OCI-LY1 (cell line): Measurements from ENCODE around the gene DAZAP2.

ENCODE experiments used
- H2AFZ ChIP-seq: fragments of 200-600 bp; sonication (generic), shearing (Covaris generic); 2 replicates; pipeline ENCODE4 v1.6.0; 2014; ENCODE audit warnings: antibody characterized with exemption, mild to moderate bottlenecking, low read length
- H3F3A ChIP-seq: fragments of 200-600 bp; sonication (generic), shearing (Covaris generic); 2 replicates; pipeline ENCODE4 v1.6.0; 2014; ENCODE audit warnings: mild to moderate bottlenecking, antibody characterized with exemption, low read length, moderate library complexity; ENCODE audit not compliant: insufficient read depth
- H3K27ac ChIP-seq: fragments of 200-600 bp; sonication (generic); 2 replicates; pipeline ENCODE4 v1.5.1; 2014; ENCODE audit warnings: low read length, mixed run types, mild to moderate bottlenecking, low read depth; ENCODE audit not compliant: poor library complexity, severe bottlenecking
- H3K27me3 ChIP-seq: fragments of 200-600 bp; sonication (generic); 2 replicates; pipeline ENCODE4 v1.6.0; 2014; ENCODE audit warnings: antibody characterized with exemption, mild to moderate bottlenecking, low read length, moderate library complexity; ENCODE audit not compliant: insufficient read depth
- H3K36me3 ChIP-seq: fragments of 200-600 bp; sonication (generic); 2 replicates; pipeline ENCODE4 v1.6.1; 2014; ENCODE audit warnings: mild to moderate bottlenecking, antibody characterized with exemption, low read length, moderate library complexity, mixed read lengths; ENCODE audit not compliant: insufficient read depth
- H3K4me1 ChIP-seq: fragments of 200-600 bp; sonication (generic); 2 replicates; pipeline ENCODE4 v1.5.1; 2014; ENCODE audit warnings: mild to moderate bottlenecking, low read length, moderate library complexity; ENCODE audit not compliant: insufficient read depth, severe bottlenecking
- H3K4me2 ChIP-seq: fragments of 200-600 bp; sonication (generic), shearing (Covaris generic); 2 replicates; pipeline ENCODE4 v1.6.1; 2014; ENCODE audit warnings: low read length
- H3K4me3 ChIP-seq: fragments of 200-600 bp; sonication (generic); 2 replicates; pipeline ENCODE4 v1.5.1; 2014; ENCODE audit warnings: low read length, low read depth, mild to moderate bottlenecking, mixed read lengths; ENCODE audit not compliant: poor library complexity, severe bottlenecking
- H3K79me2 ChIP-seq: fragments of 200-600 bp; shearing (Covaris generic); 2 replicates; pipeline ENCODE4 v1.6.1; 2016; ENCODE audit warnings: mixed run types, low read length, mixed read lengths; ENCODE audit not compliant: insufficient read depth
- H3K9ac ChIP-seq: fragments of 200-600 bp; sonication (generic), shearing (Covaris generic); 2 replicates; pipeline ENCODE4 v1.6.1; 2014; ENCODE audit warnings: mild to moderate bottlenecking, low read length, mixed read lengths
- H3K9me2 ChIP-seq: fragments of 200-600 bp; sonication (generic), shearing (Covaris generic); 2 replicates; pipeline ENCODE4 v1.6.1; 2014; ENCODE audit warnings: low read depth, mild to moderate bottlenecking, low read length, mixed read lengths
- H3K9me3 ChIP-seq: fragments of 200-600 bp; shearing (Covaris generic); 2 replicates; pipeline ENCODE4 v1.6.1; 2014; ENCODE audit warnings: low read length, mixed read lengths
- H4K20me1 ChIP-seq: fragments of 200-600 bp; sonication (generic), shearing (Covaris generic); 2 replicates; pipeline ENCODE4 v1.6.0; 2016; ENCODE audit warnings: mild to moderate bottlenecking, low read length; ENCODE audit not compliant: insufficient read depth
- CTCF ChIP-seq: fragments of 200-600 bp; sonication (generic), shearing (Covaris generic); IDR thresholded peaks from 2 replicates; pipeline ENCODE4 v1.5.1; 2017; ENCODE audit warnings: mild to moderate bottlenecking, antibody characterized with exemption, low read length, moderate library complexity, mixed read lengths
- EZH2 ChIP-seq: fragments of 200-600 bp; sonication (generic), shearing (Covaris generic); IDR thresholded peaks from 2 replicates; pipeline ENCODE4 v1.8.0; 2017; ENCODE audit warnings: borderline replicate concordance, mixed run types, mild to moderate bottlenecking, antibody characterized with exemption, low read length, moderate library complexity, mixed read lengths

Gene DAZAP2

GRCh38 chr12:51196547-51196946 lies 42.1 kb upstream of the DAZAP2 start:
- H3K4me1 ChIP-seq, result no peaks in the 10 kb centered on the region
- no peak overlapping the region for H3K4me2 ChIP-seq
- H3K27me3 ChIP-seq, result 0 out of 2 replicates have a peak, but pooled peaks cover 3% of the 10 kb centered on the region
- H4K20me1 ChIP-seq, result no peaks in the 10 kb centered on the region
- H3K36me3 ChIP-seq, result no peaks in the 10 kb centered on the region
- H3K79me2 ChIP-seq, result no peaks in the 10 kb centered on the region
- no peak overlapping the region for H3K4me3 ChIP-seq
- no peak overlapping the region for H3K9ac ChIP-seq
- no peak overlapping the region for H3K27ac ChIP-seq
- no peaks in the 10 kb centered on the region for H3K9me2 ChIP-seq
- TF ChIP-seq CTCF (no peak), EZH2 (no peak)
- no peak overlapping the region for H2AFZ ChIP-seq
- H3F3A ChIP-seq, result no peaks in the 10 kb centered on the region
- no peaks in the 10 kb centered on the region for H3K9me3 ChIP-seq

- no peak overlapping the region for H3K4me2 ChIP-seq
- H3K27ac ChIP-seq, result no peak overlapping the region
- no peaks in the 10 kb centered on the region for H3K36me3 ChIP-seq
- no peak overlapping the region for H3K9ac ChIP-seq
- no peaks in the 10 kb centered on the region for H3K79me2 ChIP-seq
- no peak overlapping the region for H3K4me3 ChIP-seq
- H3F3A ChIP-seq, result no peaks in the 10 kb centered on the region
- TF ChIP-seq EZH2 (no peak), CTCF (no peak)
- no peaks in the 10 kb centered on the region for H3K4me1 ChIP-seq
- no peaks in the 10 kb centered on the region for H3K9me2 ChIP-seq
- H3K27me3 ChIP-seq, result 0 out of 2 replicates have a peak, but pooled peaks cover 3% of the 10 kb centered on the region
- H2AFZ ChIP-seq, result no peak overlapping the region
- H3K9me3 ChIP-seq, result no peaks in the 10 kb centered on the region
- no peaks in the 10 kb centered on the region for H4K20me1 ChIP-seq
Observed at GRCh38 chr12:51197736-51198567, 40.7 kb upstream of the DAZAP2 start.

DNA sequence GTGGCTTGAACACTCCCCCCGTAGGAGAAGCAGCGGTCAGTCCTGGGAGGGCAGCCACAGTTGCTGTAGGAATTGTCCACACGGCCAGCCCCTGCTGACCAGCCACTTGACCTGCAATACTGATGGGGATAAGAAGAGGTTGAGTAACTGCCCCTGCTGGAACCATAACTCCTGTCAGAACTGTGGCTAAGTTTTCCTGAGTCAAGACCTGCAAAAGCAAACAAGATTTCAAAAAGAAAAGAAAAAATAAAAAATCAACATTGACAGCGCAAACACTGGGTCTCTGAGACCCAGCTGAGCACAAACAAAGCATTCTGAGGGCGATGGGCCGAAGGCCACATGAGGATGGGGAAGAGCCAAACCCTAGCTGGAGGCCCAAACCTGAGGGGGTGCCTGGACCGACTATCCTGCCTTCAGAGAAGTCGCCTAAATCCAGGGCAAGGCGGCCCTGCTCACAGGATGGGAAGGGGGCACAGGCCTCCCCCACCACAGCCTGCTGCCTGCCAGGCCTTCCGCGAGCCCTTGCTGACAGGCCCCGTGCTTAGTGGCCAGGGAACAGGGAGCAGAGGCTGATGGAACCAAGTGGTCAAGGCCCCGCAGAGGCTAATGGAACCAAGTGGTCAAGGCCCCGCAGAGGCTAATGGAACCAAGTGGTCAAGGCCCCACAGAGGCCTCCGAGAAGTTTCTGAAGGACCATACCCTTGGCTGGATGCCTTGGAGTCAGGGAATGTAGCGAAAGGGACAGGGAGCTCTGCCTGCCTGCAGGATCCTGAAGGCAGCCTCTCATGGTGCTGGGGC lies 39.9 kb upstream of the DAZAP2 start:
- Histone ChIP-seq H3K36me3 (no peaks in the 10 kb centered on the region), H3K27me3 (0 out of 2 replicates have a peak, but pooled peaks cover 3% of the 10 kb centered on the region), H3K4me3 (no peak overlapping the region), H3K27ac (no peak overlapping the region), H3K9ac (no peak overlapping the region), H3K4me2 (no peak overlapping the region), H3K9me2 (no peaks in the 10 kb centered on the region), H3K79me2 (no peaks in the 10 kb centered on the region), H3F3A (no peaks in the 10 kb centered on the region), H3K4me1 (no peaks in the 10 kb centered on the region), H3K9me3 (no peaks in the 10 kb centered on the region), H4K20me1 (no peaks in the 10 kb centered on the region), H2AFZ (no peak overlapping the region)
- no peak for TF ChIP-seq CTCF
- TF ChIP-seq EZH2, result no peak
